ENCODE results near the gene TTBK1.
A peak's percentile ranks its signal among the peaks of the same experiment; 100 is the strongest.

The TTBK1 gene

GRCh38 chr6:43262780-43263313, 19.6 kb downstream of the TTBK1 start:
- Histone ChIP-seq H3K18ac (ENCODE audit: low read length) (no peak overlapping the region), H3K9ac (ENCODE audit: low read length) (no peak overlapping the region), H3K27me3 (ENCODE audit: insufficient read depth, low read length) (no peaks in the 10 kb centered on the region), H2BK5ac (ENCODE audit: low read depth, low read length, poor library complexity) (no peak overlapping the region), H3K27ac (ENCODE audit: low read depth, low read length) (no peak overlapping the region), H2AFZ (ENCODE audit: insufficient read depth, low read length, poor library complexity) (no peak overlapping the region), H3K9me3 (ENCODE audit: insufficient read depth, low read depth, low read length) (no peaks in the 10 kb centered on the region), H3K4me1 (ENCODE audit: control insufficient read depth in 1 of 2, insufficient read depth in 2 of 2, low read length in 2 of 2) (no peaks in the 10 kb centered on the region), H4K8ac (ENCODE audit: low read depth, low read length) (no peak overlapping the region), H3K4me2 (ENCODE audit: low read length) (no peak overlapping the region), H3K4me3 (ENCODE audit: low read depth, low read length) (no peak overlapping the region), H2BK12ac (ENCODE audit: low read length) (no peak overlapping the region), H4K91ac (ENCODE audit: low read depth, low read length) (no peak overlapping the region), H3K23ac (ENCODE audit: low read length) (no peak overlapping the region), H3K14ac (ENCODE audit: low read length) (no peak overlapping the region), H2BK120ac (ENCODE audit: insufficient read depth, low read length, poor library complexity) (no peak overlapping the region), H3K36me3 (ENCODE audit: control insufficient read depth in 1 of 2, insufficient read depth in 2 of 2, low read length in 2 of 2) (no peaks in the 10 kb centered on the region), H2AK5ac (ENCODE audit: low read length) (no peak overlapping the region), H3K79me2 (ENCODE audit: control insufficient read depth, insufficient read depth, low read length, poor library complexity) (no peaks in the 10 kb centered on the region), H3K4ac (ENCODE audit: low read depth, low read length) (no peak overlapping the region), H3K79me1 (ENCODE audit: low read length) (no peaks in the 10 kb centered on the region), H4K12ac (ENCODE audit: low read depth, low read length) (no peak overlapping the region)
- WGBS (ENCODE audit: extremely low coverage, insufficient coverage, insufficient read length): no CpG with 5 or more reads among the region's 39 CpGs
- no peak for DNase-seq

DNA sequence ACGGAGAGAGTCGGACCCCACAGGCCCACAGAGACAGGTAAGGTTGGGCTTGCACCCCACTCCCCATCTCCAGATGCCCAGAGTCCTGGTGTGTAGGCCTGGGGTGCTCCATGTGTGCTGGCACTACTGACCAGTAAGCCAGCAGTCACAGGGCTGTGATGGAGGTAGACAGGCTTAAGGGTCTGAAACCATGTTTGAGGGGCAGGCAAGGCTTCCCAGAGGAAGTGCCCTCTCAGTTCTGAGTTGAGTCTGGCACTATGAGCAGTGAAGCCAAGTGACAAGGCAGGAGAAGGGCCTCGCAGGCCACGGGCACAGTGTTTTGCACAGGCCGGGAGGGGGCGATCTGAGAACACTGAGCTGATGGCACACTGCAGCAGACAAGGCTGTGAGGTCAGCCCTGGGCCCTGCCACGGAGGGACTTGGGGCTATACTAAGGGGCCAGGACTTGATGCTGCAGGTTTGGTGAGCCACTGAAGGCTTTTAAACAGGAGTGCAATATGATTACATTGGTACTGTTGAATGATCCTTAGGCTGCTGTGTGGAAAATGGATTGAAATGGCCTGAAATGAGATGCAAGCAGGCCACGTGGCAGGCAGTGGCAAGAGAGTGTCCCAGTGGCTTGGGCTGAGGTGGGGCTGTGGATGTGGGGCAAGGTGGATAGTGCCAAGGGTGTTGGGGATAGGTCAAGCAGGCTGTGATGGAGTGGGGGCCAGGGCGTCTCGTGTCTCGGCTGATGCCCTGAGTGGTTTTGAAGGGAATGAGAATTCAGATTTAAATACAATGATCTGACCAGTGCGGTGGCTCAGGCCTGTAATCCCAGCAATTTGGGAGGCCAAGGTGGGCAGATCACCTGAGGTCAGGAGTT, 20.3 kb downstream of the TTBK1 start:
- H3K4ac ChIP-seq (ENCODE audit: low read depth, low read length): no peak overlapping the region
- peaks cover 0 to 2% of the 10 kb centered on the region in 2 experiments for H3K4me1 ChIP-seq (ENCODE audit: control insufficient read depth in 1 of 2, insufficient read depth in 2 of 2, low read length in 2 of 2)
- no peak overlapping the region for H2AFZ ChIP-seq (ENCODE audit: insufficient read depth, low read length, poor library complexity)
- no peaks in the 10 kb centered on the region for H3K36me3 ChIP-seq (ENCODE audit: control insufficient read depth in 1 of 2, insufficient read depth in 2 of 2, low read length in 2 of 2)
- no peak overlapping the region for H2BK120ac ChIP-seq (ENCODE audit: insufficient read depth, low read length, poor library complexity)
- H4K91ac ChIP-seq (ENCODE audit: low read depth, low read length): no peak overlapping the region
- H3K9me3 ChIP-seq (ENCODE audit: insufficient read depth, low read depth, low read length): no peaks in the 10 kb centered on the region
- H2BK5ac ChIP-seq (ENCODE audit: low read depth, low read length, poor library complexity): no peak overlapping the region
- no peak overlapping the region for H2BK12ac ChIP-seq (ENCODE audit: low read length)
- no peak overlapping the region for H3K23ac ChIP-seq (ENCODE audit: low read length)
- no peaks in the 10 kb centered on the region for H3K79me1 ChIP-seq (ENCODE audit: low read length)
- H2AK5ac ChIP-seq (ENCODE audit: low read length): no peak overlapping the region
- no peaks in the 10 kb centered on the region for H3K79me2 ChIP-seq (ENCODE audit: control insufficient read depth, insufficient read depth, low read length, poor library complexity)
- no peak overlapping the region for H3K4me3 ChIP-seq (ENCODE audit: low read depth, low read length)
- peak; percentile 53 to 77 for DNase-seq
- no peak overlapping the region for H3K18ac ChIP-seq (ENCODE audit: low read length)
- no peak overlapping the region for H4K12ac ChIP-seq (ENCODE audit: low read depth, low read length)
- no peaks in the 10 kb centered on the region for H3K27me3 ChIP-seq (ENCODE audit: insufficient read depth, low read length)
- no peak overlapping the region for H3K27ac ChIP-seq (ENCODE audit: low read depth, low read length)
- H3K9ac ChIP-seq (ENCODE audit: low read length): no peak overlapping the region
- H3K4me2 ChIP-seq (ENCODE audit: low read length): no peak overlapping the region
- H4K8ac ChIP-seq (ENCODE audit: low read depth, low read length): no peak overlapping the region
- no CpG with 5 or more reads among the region's 12 CpGs for WGBS (ENCODE audit: extremely low coverage, insufficient coverage, insufficient read length)
- H3K14ac ChIP-seq (ENCODE audit: low read length): no peak overlapping the region

DNA sequence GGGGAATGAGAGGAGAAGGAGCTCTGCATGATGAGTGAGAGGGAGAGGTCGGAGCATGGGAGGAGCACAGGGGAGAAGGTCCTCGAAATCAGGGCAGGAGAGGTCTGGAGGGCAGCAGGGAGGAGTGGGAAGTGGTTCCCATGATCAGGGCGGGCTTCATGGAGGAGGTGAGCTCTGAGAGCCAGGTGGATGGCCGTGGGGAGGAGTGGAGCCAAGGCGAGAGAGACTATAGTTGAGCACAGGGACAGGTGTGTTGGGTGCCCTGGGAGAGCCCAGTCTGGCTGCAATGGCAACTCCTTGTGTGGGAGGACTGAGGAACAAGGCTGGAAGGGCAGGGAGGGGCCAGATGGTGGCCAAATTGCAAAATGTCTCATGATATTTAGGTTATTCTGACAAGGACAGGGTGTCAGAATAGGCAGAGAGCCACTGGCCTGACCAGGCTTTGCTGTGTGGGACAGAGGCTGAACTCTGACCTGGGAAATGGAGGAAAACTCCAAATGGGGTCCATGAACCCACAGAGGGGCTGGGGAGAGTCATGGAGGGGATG, 21.4 kb downstream of the TTBK1 start:
- no peaks in the 10 kb centered on the region for H3K27me3 ChIP-seq (ENCODE audit: insufficient read depth, low read length)
- no peaks in the 10 kb centered on the region for H3K36me3 ChIP-seq (ENCODE audit: control insufficient read depth in 1 of 2, insufficient read depth in 2 of 2, low read length in 2 of 2)
- no peak overlapping the region for H2AK5ac ChIP-seq (ENCODE audit: low read length)
- no peak for DNase-seq
- no peak overlapping the region for H3K27ac ChIP-seq (ENCODE audit: low read depth, low read length)
- H2AFZ ChIP-seq (ENCODE audit: insufficient read depth, low read length, poor library complexity): no peak overlapping the region
- no peaks in the 10 kb centered on the region for H3K9me3 ChIP-seq (ENCODE audit: insufficient read depth, low read depth, low read length)
- H2BK5ac ChIP-seq (ENCODE audit: low read depth, low read length, poor library complexity): no peak overlapping the region
- no peak overlapping the region for H3K14ac ChIP-seq (ENCODE audit: low read length)
- H4K12ac ChIP-seq (ENCODE audit: low read depth, low read length): no peak overlapping the region
- H3K4me1 ChIP-seq (ENCODE audit: control insufficient read depth in 1 of 2, insufficient read depth in 2 of 2, low read length in 2 of 2): peaks cover 4 to 8% of the 10 kb centered on the region in 2 experiments
- H2BK120ac ChIP-seq (ENCODE audit: insufficient read depth, low read length, poor library complexity): no peak overlapping the region
- H3K79me1 ChIP-seq (ENCODE audit: low read length): no peaks in the 10 kb centered on the region
- WGBS (ENCODE audit: extremely low coverage, insufficient coverage, insufficient read length): no CpG with 5 or more reads among the region's 5 CpGs
- no peak overlapping the region for H2BK12ac ChIP-seq (ENCODE audit: low read length)
- H3K4ac ChIP-seq (ENCODE audit: low read depth, low read length): no peak overlapping the region
- H3K18ac ChIP-seq (ENCODE audit: low read length): no peak overlapping the region
- no peak overlapping the region for H3K9ac ChIP-seq (ENCODE audit: low read length)
- no peak overlapping the region for H4K8ac ChIP-seq (ENCODE audit: low read depth, low read length)
- H3K79me2 ChIP-seq (ENCODE audit: control insufficient read depth, insufficient read depth, low read length, poor library complexity): no peaks in the 10 kb centered on the region
- peak overlapping the region; percentile 10 for H3K4me3 ChIP-seq (ENCODE audit: low read depth, low read length)
- no peak overlapping the region for H4K91ac ChIP-seq (ENCODE audit: low read depth, low read length)
- no peak overlapping the region for H3K4me2 ChIP-seq (ENCODE audit: low read length)
- no peak overlapping the region for H3K23ac ChIP-seq (ENCODE audit: low read length)

GRCh38 chr6:43265564-43265963, 22.3 kb downstream of the TTBK1 start:
- H3K14ac ChIP-seq (ENCODE audit: low read length): no peak overlapping the region
- no peak overlapping the region for H4K8ac ChIP-seq (ENCODE audit: low read depth, low read length)
- DNase-seq: no peak
- H2BK12ac ChIP-seq (ENCODE audit: low read length): no peak overlapping the region
- no peaks in the 10 kb centered on the region for H3K79me1 ChIP-seq (ENCODE audit: low read length)
- whole genome bisulfite sequencing (ENCODE audit: extremely low coverage, insufficient coverage, insufficient read length): no CpG with 5 or more reads among the region's 6 CpGs
- H3K36me3 ChIP-seq (ENCODE audit: control insufficient read depth in 1 of 2, insufficient read depth in 2 of 2, low read length in 2 of 2): no peaks in the 10 kb centered on the region
- no peak overlapping the region for H3K4me2 ChIP-seq (ENCODE audit: low read length)
- H2BK120ac ChIP-seq (ENCODE audit: insufficient read depth, low read length, poor library complexity): no peak overlapping the region
- H3K9me3 ChIP-seq (ENCODE audit: insufficient read depth, low read depth, low read length): no peaks in the 10 kb centered on the region
- H3K4ac ChIP-seq (ENCODE audit: low read depth, low read length): no peak overlapping the region
- H2AK5ac ChIP-seq (ENCODE audit: low read length): no peak overlapping the region
- H4K12ac ChIP-seq (ENCODE audit: low read depth, low read length): no peak overlapping the region
- no peak overlapping the region for H3K27ac ChIP-seq (ENCODE audit: low read depth, low read length)
- H2BK5ac ChIP-seq (ENCODE audit: low read depth, low read length, poor library complexity): no peak overlapping the region
- H3K4me3 ChIP-seq (ENCODE audit: low read depth, low read length): no peak overlapping the region
- H3K27me3 ChIP-seq (ENCODE audit: insufficient read depth, low read length): no peaks in the 10 kb centered on the region
- no peak overlapping the region for H3K23ac ChIP-seq (ENCODE audit: low read length)
- H3K9ac ChIP-seq (ENCODE audit: low read length): no peak overlapping the region
- H4K91ac ChIP-seq (ENCODE audit: low read depth, low read length): no peak overlapping the region
- H3K79me2 ChIP-seq (ENCODE audit: control insufficient read depth, insufficient read depth, low read length, poor library complexity): no peaks in the 10 kb centered on the region
- H3K18ac ChIP-seq (ENCODE audit: low read length): no peak overlapping the region
- no peak overlapping the region for H2AFZ ChIP-seq (ENCODE audit: insufficient read depth, low read length, poor library complexity)
- peaks cover 4 to 8% of the 10 kb centered on the region in 2 experiments for H3K4me1 ChIP-seq (ENCODE audit: control insufficient read depth in 1 of 2, insufficient read depth in 2 of 2, low read length in 2 of 2)

Data from trophoblast cell (in vitro differentiated cells and primary cell).